Activated T-cell treated with anti-CD3 and anti-CD28 coated beads for 24 hours (primary cell): ENCODE results near the gene VCX3B.
"Not testable (repeated sequence)": the region's sequence is repeated elsewhere in the genome, so short reads cannot be mapped to it uniquely, and the experiment has no call there.

Source experiments
- DNase-seq: peaks from one replicate; pipeline ENCODE4 v3.0.0-alpha.2; 2020; ENCODE audit warnings: low read depth

VCX3B gene

DNA sequence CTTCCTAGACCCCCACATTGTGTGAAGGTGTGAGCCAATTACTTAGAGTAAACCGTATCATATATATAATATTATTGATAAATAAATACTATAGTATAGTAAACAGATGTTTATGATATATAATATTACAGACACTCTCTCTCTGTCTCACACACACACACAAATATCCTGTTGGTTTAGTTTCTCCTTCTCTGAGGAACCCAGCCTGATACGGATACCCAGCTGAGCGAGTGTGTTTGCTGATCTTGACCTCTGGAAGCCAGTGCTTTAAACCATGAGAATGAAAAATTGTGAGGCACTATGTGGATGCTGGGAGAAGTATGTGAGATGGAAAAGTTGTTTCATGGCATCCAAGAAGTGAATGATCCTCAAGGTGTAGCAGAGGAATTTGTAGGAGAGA lies at the start of gene VCX3B:
TSS of gene VCX3B (plus strand) at position 301 of the 400 bp plus-strand sequence. CDS start 621 bp downstream, outside the sequence.
- DNase-seq, result not testable (repeated sequence)

DNA sequence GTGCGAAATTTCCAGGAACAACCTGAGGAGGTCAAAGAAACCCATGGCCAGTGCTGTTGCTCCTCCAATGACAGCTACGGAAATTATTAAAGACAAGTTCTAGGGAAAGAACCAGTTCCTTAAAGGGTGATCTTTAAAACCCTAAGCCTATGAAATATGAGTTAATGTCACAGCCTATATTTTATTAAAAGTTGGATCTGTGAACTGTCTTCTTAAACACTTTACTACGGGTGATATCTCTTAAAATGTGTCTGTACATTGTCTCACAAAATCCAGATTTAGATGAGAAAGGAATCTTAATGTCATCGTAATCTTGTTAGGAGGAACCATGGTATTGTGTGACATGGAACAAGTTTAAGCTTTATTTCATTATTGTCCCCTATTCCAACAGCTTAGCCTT lies 46.3 kb upstream of the VCX3B start:
- DNase-seq, result no peak

DNA sequence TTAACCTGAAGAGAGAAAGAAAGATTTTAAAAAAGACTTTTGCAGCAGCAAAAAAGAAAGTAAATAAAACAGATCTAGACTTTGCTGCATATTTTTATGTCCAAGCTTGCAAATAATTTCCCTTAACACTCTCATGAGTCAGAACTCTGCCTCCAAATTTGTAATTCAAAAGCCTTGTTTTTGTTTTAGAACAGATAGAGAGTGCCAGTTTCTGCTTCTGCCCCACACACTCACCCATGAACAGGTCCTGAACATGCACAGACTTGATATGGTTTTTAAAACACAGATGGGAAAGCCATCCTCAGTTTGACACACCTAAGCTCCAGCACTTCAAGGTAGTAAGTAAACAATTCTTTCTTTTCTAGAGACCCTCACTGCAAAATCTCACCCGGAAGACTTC lies 39.7 kb upstream of the VCX3B start:
- DNase-seq, result no peak

DNA sequence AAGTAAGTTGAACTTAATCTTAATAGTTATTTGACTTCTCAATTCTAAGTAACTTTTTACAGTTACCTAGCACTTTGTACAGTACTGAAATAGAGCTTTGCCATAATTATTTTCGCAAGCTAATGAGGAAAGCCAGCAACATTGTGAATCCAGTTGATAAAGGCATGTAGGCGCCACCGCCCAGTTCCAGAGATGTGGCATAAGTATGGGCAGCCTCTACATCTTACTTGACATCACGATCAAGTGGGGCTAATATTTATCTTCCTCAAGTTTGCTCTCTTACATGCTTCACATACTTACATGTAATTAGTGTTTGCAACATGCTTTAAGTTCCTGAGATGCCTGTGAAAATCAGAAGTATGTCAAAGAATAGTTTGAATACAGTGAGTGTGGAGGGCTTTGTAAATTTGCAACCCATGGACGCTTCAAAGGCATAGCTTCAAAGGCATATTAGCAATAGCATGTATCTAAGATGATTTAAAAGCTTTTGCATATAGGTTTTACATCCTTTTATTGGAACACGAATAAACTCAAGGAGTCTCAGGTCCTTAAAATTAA lies 34.9 kb upstream of the VCX3B start:
- no peak for DNase-seq

DNA sequence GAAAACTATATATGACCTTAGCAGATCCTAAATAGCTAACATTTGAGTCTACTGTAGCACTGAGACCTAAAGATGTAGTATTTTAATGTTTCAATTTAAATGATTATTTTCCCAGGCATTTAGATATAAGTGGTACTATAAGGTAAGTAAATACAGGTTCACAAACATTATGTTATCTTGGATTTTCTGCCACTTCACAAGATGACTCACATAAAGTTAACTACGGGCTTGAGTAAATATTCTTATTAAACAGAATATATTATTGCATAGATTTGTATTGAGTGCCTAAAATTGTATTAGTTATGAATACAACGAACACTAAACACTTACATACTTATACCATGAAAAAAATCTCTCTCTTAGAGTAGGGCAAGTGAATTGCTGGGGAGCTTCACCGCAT lies 34.2 kb upstream of the VCX3B start:
- DNase-seq, result no peak

DNA sequence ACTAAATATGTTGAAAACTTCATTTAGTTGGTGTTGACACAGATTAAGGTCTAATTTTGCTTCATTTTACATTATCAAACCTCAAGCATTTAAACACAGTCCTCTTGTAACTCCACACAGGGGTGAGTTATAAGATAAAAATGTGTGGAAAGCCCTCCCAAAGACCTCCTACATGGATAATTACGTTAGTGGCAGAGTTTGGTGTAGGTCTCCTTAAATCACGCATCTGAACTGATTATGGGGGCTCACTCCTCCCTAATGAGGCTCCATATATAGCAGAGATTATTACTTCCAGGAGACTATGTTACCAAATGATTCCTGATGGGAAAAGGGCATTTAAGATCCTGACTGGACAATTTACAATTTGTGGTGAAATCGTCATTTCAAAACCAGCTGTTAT lies 32.2 kb upstream of the VCX3B start:
- no peak for DNase-seq

DNA sequence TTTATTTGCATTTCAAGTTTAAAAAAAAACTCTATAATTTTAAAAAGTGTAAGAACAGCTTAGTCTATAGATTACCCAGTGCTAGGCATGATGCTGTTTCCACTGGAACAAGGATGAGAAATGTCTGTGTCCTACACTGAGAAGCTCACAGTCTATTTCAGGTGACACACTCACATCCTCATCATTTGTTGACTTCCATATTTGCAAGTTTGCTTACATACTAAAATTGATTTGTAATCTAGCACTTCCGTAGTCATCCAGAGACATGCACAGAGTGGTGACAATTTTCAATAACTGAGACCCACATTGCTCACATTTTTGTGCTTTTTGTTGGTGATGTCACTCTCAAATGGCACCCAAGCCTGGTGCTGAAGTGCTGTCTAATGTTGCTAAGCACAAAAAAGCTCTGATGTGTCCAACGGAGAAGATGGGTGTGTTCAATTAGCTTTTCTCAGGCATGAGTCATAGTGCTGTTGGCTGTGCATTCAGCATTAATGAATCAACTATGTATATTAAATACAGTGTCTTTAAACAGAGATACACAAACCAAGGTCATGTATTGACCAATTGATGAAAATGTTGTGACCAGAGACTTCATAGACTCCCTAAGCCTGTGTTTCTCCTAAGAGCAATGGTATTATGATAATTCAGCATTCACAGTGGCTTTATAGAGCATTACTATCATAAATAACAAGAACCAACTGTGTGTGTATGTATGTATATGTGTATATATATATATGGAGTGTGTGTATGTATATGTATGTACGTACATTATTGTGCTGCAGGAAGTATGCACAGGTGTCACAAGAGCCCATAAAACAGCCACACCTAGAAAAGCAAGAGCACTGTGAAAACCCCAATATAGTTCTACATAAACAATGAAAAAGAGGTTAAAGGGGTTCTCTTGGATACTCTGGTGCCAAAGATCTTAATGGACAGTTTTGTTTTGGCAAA lies 31.2 kb upstream of the VCX3B start:
- DNase-seq, result no peak

DNA sequence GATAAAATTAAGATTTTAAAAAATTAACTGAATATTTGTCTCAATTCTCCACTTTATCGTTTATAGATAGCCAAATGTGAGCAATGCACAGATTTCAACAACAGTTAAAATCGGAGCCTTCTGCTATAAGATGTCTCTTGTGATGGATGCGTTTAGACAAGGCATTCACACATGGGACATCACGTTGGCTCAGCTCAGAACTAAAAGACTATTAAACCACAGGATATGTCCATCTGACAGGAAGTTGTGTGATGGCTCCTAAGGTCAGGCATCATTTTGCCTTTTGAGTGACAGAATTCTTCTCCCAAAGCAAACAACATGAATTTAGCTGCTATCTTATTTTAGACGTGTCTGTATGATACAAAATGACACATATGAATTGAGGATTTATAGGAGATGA lies 17.3 kb upstream of the VCX3B start:
- no peak for DNase-seq

DNA sequence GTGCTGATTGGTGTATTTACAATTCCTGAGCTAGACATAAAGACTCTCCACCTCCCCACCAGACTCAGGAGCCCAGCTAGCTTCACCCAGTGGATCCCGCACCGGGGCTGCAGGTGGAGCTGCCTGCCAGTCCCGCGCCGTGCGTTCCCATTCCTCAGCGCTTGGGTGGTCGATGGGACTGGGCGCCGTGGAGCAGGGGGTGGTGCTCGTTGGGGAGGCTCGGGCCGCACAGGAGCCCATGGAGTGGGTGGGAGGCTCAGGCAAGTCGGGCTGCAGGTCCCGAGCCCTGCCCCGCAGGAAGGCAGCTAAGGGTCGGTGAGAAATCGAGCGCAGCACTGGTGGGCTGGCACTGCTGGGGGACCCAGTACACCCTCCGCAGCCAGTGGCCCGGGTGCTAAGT lies 12.3 kb upstream of the VCX3B start:
- DNase-seq, result not testable (repeated sequence)

DNA sequence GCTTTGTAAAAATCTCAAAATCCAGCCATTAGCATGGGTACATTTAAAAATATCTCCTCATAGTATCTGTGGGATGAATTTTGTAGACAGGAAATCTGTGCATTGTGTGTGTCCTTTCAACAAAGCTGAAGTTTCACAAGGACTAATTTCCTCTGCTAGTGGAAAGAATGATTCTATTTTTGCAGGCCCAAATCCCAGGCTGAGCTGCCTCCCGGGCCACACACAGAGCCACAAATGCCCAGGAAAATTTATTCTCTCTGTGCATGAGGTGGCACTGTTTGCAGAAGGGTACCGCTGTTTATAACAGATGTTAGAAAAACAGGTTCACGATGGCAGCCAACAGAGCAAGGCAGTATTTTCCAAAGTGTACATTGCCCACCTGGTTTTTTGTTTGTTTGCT lies 11.0 kb upstream of the VCX3B start:
- DNase-seq, result no peak

DNA sequence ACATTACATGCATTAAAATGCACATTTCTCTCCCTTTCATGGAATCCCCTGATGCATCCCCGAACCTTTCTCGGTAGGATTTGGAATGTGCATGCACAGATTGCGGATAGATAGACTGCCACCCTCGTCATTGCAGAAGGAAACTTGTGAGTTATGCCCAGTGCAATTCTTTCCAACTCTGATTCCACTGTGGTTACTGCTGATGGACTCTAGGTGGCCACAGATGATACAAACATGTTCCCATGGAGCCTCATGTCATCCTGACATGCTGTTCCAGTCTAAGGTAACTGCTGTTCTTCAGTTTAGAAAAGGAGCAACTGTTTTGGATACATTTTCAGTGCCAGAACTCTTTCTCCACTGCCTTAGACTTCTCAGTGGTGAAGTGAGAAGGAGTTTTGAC lies 9.1 kb upstream of the VCX3B start:
- DNase-seq, result no peak

DNA sequence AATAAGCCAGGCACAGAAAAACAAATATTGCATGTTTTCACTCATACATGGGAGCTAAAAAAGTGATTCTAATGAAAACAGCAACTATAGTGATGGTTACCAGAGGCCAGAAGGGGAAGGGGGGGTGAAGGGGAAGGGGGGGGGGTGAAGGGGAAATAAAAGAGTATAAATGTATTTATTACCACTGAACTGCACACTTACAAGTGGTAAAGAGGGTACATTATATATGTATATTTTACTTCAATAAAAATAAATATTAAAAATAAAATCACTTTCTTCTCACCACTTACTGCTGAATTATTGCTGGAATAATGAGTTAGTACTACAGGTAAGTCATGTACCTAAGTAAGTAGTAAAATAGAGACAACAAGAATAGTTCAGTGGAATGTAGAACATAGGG lies 2.1 kb upstream of the VCX3B start:
- no peak for DNase-seq

DNA sequence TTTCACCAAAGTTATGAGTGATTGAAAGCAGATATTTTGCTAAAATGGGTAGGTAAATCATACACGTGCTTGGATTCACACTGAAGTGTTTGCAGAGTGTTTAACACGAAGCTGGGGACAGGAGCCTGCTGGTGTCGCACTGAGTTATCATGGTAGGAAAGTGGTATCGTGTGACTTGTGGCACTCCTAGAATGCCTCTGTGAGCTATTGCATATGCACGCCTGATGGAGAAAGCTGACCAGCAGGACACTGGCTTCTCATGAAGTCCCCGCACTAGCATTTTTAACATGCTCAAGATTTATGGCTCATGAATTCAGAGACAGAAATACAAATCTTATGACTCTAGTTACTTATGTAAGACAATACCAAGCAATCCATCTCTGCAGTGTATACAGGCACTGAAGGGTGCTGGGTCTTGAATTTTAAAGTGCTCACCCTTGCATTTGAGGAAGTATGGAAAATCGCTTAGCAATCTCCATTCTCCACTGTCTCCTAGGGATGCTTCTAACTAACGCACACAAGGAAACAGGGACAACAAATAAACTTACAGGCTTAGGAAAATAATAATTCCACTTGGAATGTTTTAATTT lies 19.8 kb downstream of the VCX3B start:
- DNase-seq, result no peak

DNA sequence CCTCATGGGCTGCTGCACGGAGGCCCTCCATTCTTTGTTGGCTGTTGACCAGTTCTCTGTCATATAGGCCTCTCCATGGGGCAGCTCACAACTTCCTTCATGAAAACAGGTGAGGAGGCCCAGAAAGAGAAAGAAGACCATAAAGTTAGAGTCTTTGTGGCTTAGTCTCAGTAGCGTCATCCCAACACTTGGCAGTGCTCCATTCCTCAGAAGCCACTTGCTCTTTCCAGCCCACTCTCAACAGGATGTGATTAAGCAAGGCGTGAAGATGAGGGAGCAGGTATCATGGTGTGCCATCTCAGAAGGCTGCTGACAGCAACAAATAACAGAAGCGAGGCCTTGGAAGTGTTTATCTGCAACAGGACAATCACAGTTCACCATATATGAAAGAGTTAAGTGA lies 30.4 kb downstream of the VCX3B start:
- DNase-seq, result not testable (repeated sequence)

DNA sequence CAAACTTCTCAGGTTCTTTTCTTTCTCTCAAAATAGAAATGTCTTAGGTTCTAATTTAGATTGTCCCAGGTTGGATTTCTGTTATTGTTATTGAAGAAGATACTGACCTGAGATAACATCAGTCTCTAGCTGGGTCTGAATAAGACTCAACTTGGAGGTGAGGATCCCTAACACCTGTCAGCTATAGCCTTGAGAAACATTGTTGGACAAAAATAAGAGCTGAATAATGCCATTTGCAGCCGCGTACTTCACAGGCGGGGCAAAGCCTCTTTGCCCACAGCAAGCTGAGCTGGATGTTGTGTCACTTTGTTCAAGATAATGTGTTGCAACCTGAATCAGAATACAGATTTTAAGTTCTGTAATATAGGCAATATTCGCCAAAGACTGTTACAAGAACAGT lies 35.6 kb downstream of the VCX3B start:
- DNase-seq, result no peak

DNA sequence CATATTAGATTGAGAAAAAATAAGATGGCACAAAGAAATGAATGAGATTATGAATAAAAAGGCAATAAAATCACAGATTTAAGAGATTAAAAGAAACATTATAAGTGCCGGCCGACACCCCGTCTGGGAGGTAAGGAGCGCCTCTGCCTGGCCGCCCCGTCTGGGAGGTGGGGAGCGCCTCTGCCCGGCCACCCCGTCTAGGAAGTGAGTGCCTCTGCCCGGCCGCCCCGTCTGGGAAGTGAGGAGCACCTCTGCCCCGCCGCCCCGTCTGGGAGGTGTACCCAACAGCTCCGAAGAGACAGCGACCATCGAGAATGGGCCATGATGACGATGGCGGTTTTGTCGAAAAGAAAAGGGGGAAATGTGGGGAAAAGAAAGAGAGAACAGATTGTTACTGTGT lies 37.5 kb downstream of the VCX3B start:
- DNase-seq, result not testable (repeated sequence)

DNA sequence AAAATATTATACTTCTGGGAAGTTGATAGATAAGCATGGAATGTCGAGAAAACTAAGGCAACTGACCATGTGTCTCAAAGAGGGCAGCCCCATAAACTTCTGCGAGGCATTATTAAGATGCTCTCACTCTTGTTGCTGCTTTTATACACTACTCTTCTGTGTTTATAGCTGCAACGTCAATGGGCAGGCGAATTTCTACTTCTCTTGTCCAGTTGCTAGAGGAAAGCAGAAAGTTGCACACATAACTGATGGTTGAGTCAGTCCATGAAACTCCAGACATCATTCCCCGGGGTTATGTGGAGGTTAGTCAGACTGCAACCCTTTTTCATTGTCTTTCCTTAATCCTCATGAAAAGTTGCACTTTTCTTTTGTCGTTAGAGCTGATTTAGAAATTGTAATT lies 39.8 kb downstream of the VCX3B start:
- no peak for DNase-seq
